Fibroblast of villous mesenchyme (primary cell): Measurements from ENCODE around the gene TMEM191C. TPM values are rescaled to one million over a fixed set of nuclear protein-coding genes. Genes with fewer than 3 reads are reported as not detected.
"Not testable (repeated sequence)": the region's sequence is repeated elsewhere in the genome, so short reads cannot be mapped to it uniquely, and the experiment has no call there.

ENCODE experiments used
- DNase-seq: peaks from one replicate; pipeline ENCODE4 v3.0.0-alpha.2; 2010; ENCODE audit warnings: low read depth
- H3K4me3 ChIP-seq: 2 replicates; pipeline ENCODE4 v1.5.1; 2011; ENCODE audit warnings: low read depth, mild to moderate bottlenecking, low read length
- total RNA-seq: library from RNA; depleted of rRNA; stranded (reverse); fragments of >200 nt; gene quantifications from 2 replicates; pipeline ENCODE4 v1.2.3, GENCODE V29; 2012

Gene TMEM191C
- total RNA-seq, 1 donor: 1.7 TPM

GRCh38 chr22:21484039-21484438, 16.9 kb downstream of the TMEM191C start:
- not testable (repeated sequence) for H3K4me3 ChIP-seq, DNase-seq

- DNase-seq, H3K4me3 ChIP-seq: not testable (repeated sequence)
Measured at GRCh38 chr22:21487723-21488122, 20.5 kb downstream of the TMEM191C start.

- not testable (repeated sequence) for H3K4me3 ChIP-seq, DNase-seq
Measured at GRCh38 chr22:21489149-21489680, 22.0 kb downstream of the TMEM191C start.

- not testable (repeated sequence) for H3K4me3 ChIP-seq, DNase-seq
Measured at GRCh38 chr22:21490556-21490955, 23.4 kb downstream of the TMEM191C start.

- H3K4me3 ChIP-seq, DNase-seq: not testable (repeated sequence)
Measured at GRCh38 chr22:21492271-21492670, 25.1 kb downstream of the TMEM191C start.

- not testable (repeated sequence) for DNase-seq
Measured at GRCh38 chr22:21493789-21494782, 26.9 kb downstream of the TMEM191C start.

GRCh38 chr22:21497984-21498383, 30.8 kb downstream of the TMEM191C start:
- not testable (repeated sequence) for H3K4me3 ChIP-seq, DNase-seq

More at GRCh38 chr22:21493789-21494782, 26.9 kb downstream of the TMEM191C start:
- not testable (repeated sequence) for H3K4me3 ChIP-seq

GRCh38 chr22:21498489-21498888, 31.3 kb downstream of the TMEM191C start:
- not testable (repeated sequence) for DNase-seq, H3K4me3 ChIP-seq

GRCh38 chr22:21499623-21500506, 32.7 kb downstream of the TMEM191C start:
- H3K4me3 ChIP-seq: not testable (repeated sequence)

GRCh38 chr22:21510397-21510796, 43.2 kb downstream of the TMEM191C start:
- DNase-seq: not testable (repeated sequence)

More at GRCh38 chr22:21499623-21500506, 32.7 kb downstream of the TMEM191C start:
- DNase-seq: not testable (repeated sequence)

GRCh38 chr22:21512022-21512421, 44.8 kb downstream of the TMEM191C start:
- not testable (repeated sequence) for H3K4me3 ChIP-seq, DNase-seq

More at GRCh38 chr22:21510397-21510796, 43.2 kb downstream of the TMEM191C start:
- not testable (repeated sequence) for H3K4me3 ChIP-seq

- not testable (repeated sequence) for DNase-seq, H3K4me3 ChIP-seq
Measured at GRCh38 chr22:21514117-21514516, 46.9 kb downstream of the TMEM191C start.

GRCh38 chr22:21515234-21515633, 48.0 kb downstream of the TMEM191C start:
- DNase-seq, H3K4me3 ChIP-seq: not testable (repeated sequence)

- DNase-seq: not testable (repeated sequence)
Measured at GRCh38 chr22:21516522-21516921, 49.3 kb downstream of the TMEM191C start.

GRCh38 chr22:21516970-21517764, 50.0 kb downstream of the TMEM191C start:
- H3K4me3 ChIP-seq: not testable (repeated sequence)

More at GRCh38 chr22:21516522-21516921, 49.3 kb downstream of the TMEM191C start:
- not testable (repeated sequence) for H3K4me3 ChIP-seq

More at GRCh38 chr22:21516970-21517764, 50.0 kb downstream of the TMEM191C start:
- not testable (repeated sequence) for DNase-seq
